ENCODE data around the gene GFER. TPM values are rescaled to one million over a fixed set of nuclear protein-coding genes. Genes with fewer than 3 reads are reported as not detected.
"Not testable (repeated sequence)": the region's sequence is repeated elsewhere in the genome, so short reads cannot be mapped to it uniquely, and the experiment has no call there.

GFER gene
- total and polyA plus RNA-seq, 2 donors (not counting 1 experiment from before 2014, with no cell fraction given), result 15.6 to 30.4 TPM

- peaks cover 16 to 37% of the 10 kb centered on the region in 2 donors for H3K4me1 ChIP-seq (ENCODE audit: control insufficient read depth in 2 of 2, insufficient read depth in 2 of 2, low read length in 2 of 2)
- H3K27me3 ChIP-seq (replicated peaks in 1 of 4; ENCODE audit: control extremely low read depth in 1 of 4, control insufficient read depth in 3 of 4, insufficient read depth in 4 of 4, low read length in 3 of 4); H3K9me3 ChIP-seq (ENCODE audit: control extremely low read depth in 1 of 3, control insufficient read depth in 2 of 3, insufficient read depth in 1 of 3, low read length in 2 of 3); ATAC-seq (ENCODE audit: low read depth); H2AFZ ChIP-seq (ENCODE audit: insufficient read depth, low read depth, low read length, poor library complexity, severe bottlenecking); H3K9ac ChIP-seq (ENCODE audit: low read length); H3K4me2 ChIP-seq (replicated peaks; ENCODE audit: low read depth, low read length, poor library complexity, severe bottlenecking); H3K27me3 Mint-ChIP-seq; H3K27ac Mint-ChIP-seq; DNase-seq; H3K4me3 Mint-ChIP-seq; H3K4me3 ChIP-seq (ENCODE audit: control extremely low read depth in 1 of 5, extremely low read depth in 1 of 5, insufficient read depth in 1 of 5, low read depth in 2 of 5, low read length in 4 of 5); H3K9me3 Mint-ChIP-seq (ENCODE audit: insufficient read depth); H4K20me1 ChIP-seq (ENCODE audit: control insufficient read depth, insufficient read depth, low read length, poor library complexity, severe bottlenecking); POLR2A ChIA-PET; H3K27ac ChIP-seq (ENCODE audit: low read length in 2 of 2): not testable (repeated sequence)
- peaks cover 27% of the 10 kb centered on the region for H3K4me1 Mint-ChIP-seq
- peaks cover 19% of the 10 kb centered on the region for H3K79me2 ChIP-seq (ENCODE audit: control insufficient read depth, insufficient read depth, low read length)
- WGBS (ENCODE audit: insufficient coverage), result 78% methylated on average over 29 of the region's 30 CpGs
- H3K36me3 ChIP-seq (replicated peaks in 1 of 2; ENCODE audit: control extremely low read depth in 1 of 2, control insufficient read depth in 1 of 2, extremely low read depth in 1 of 2, insufficient read depth in 2 of 2, low read length in 1 of 2), result peaks cover 0 to 23% of the 10 kb centered on the region in 2 experiments
- intact Hi-C loops (cut with micrococcal nuclease), result loop anchor here (2.0 kb wide), 1 partner anchor 29 kb away; no protein-coding TSS in a partner anchor
- CTCF ChIA-PET, result interaction anchor here (1.1 to 2.1 kb wide), 3 partner anchors 29 to 183 kb away, joined by 3 to 4 read pairs (median 3); no protein-coding TSS in a partner anchor
Measured at GRCh38 chr16:1958143-1958491, 25.9 kb upstream of the GFER start.

- no peak overlapping the region for H3K27ac ChIP-seq (ENCODE audit: low read length in 2 of 2)
- peaks cover 0 to 3% (median 0%) of the 10 kb centered on the region in 4 experiments for H3K27me3 ChIP-seq (replicated peaks in 1 of 4; ENCODE audit: control extremely low read depth in 1 of 4, control insufficient read depth in 3 of 4, insufficient read depth in 4 of 4, low read length in 3 of 4)
- H3K36me3 ChIP-seq (replicated peaks in 1 of 2; ENCODE audit: control extremely low read depth in 1 of 2, control insufficient read depth in 1 of 2, extremely low read depth in 1 of 2, insufficient read depth in 2 of 2, low read length in 1 of 2), result peaks cover 0 to 28% of the 10 kb centered on the region in 2 experiments
- no peaks in the 10 kb centered on the region for H3K9me3 Mint-ChIP-seq (ENCODE audit: insufficient read depth)
- DNase-seq (no peak), ATAC-seq (ENCODE audit: low read depth) (no peak)
- peak overlapping the region; percentile 89 for H3K4me3 Mint-ChIP-seq
- WGBS (ENCODE audit: insufficient coverage), result 45% methylated on average over 13 of the region's 14 CpGs
- ChIA-PET POLR2A (interaction anchor here (1.1 to 2.5 kb wide), 2 partner anchors 182 to 196 kb away, joined by 3 to 10 read pairs; partner anchors contain the start of gene TRAF7), CTCF (interaction anchor here (1.1 to 2.1 kb wide), 3 partner anchors 30 to 182 kb away, joined by 3 to 4 read pairs (median 3); no protein-coding TSS in a partner anchor)
- H3K79me2 ChIP-seq (ENCODE audit: control insufficient read depth, insufficient read depth, low read length), result peaks cover 25% of the 10 kb centered on the region
- peak overlapping the region; percentile 83 for H3K4me2 ChIP-seq (replicated peaks; ENCODE audit: low read depth, low read length, poor library complexity, severe bottlenecking)
- H3K4me3 ChIP-seq (ENCODE audit: control extremely low read depth in 1 of 5, extremely low read depth in 1 of 5, insufficient read depth in 1 of 5, low read depth in 2 of 5, low read length in 4 of 5), result peak overlapping the region in 3 of 5 experiments; percentile 34 to 86 (median 75)
- peaks cover 16% of the 10 kb centered on the region for H4K20me1 ChIP-seq (ENCODE audit: control insufficient read depth, insufficient read depth, low read length, poor library complexity, severe bottlenecking)
- intact Hi-C loops (cut with micrococcal nuclease), result loop anchor here (1.0 to 2.0 kb wide), 5 partner anchors 13 to 310 kb away; partner anchors contain the start of genes RNPS1, TRAF7 and ZNF598
- H3K27ac Mint-ChIP-seq, result peak overlapping the region; percentile 89
- no peaks in the 10 kb centered on the region for H3K9me3 ChIP-seq (ENCODE audit: control extremely low read depth in 1 of 3, control insufficient read depth in 2 of 3, insufficient read depth in 1 of 3, low read length in 2 of 3)
- peak overlapping the region; percentile 93 for H2AFZ ChIP-seq (ENCODE audit: insufficient read depth, low read depth, low read length, poor library complexity, severe bottlenecking)
- H3K27me3 Mint-ChIP-seq, result peaks cover 3% of the 10 kb centered on the region
- peaks cover 22 to 43% of the 10 kb centered on the region in 2 donors for H3K4me1 ChIP-seq (ENCODE audit: control insufficient read depth in 2 of 2, insufficient read depth in 2 of 2, low read length in 2 of 2)
- H3K4me1 Mint-ChIP-seq, result peaks cover 33% of the 10 kb centered on the region
- peak overlapping the region; percentile 88 for H3K9ac ChIP-seq (ENCODE audit: low read length)
- TF ChIP-seq CTCF (IDR thresholded peaks at IDR 0.05) (no peak), EZH2 (IDR thresholded peaks at IDR 0.05; ENCODE audit: borderline replicate concordance, insufficient read depth, low read depth, low read length, poor library complexity, severe bottlenecking) (no peak)
Measured at GRCh38 chr16:1958715-1959268, 25.2 kb upstream of the GFER start.
